Measurements from ENCODE around the gene ZNF614. TPM values are rescaled to one million over a fixed set of nuclear protein-coding genes. Genes with fewer than 3 reads are reported as not detected.
"Not testable (repeated sequence)": the region's sequence is repeated elsewhere in the genome, so short reads cannot be mapped to it uniquely, and the experiment has no call there.

The ZNF614 gene
- 1 to 10 TPM; 2.5 to 5.1 (median 3.6) TPM for total RNA-seq

DNA sequence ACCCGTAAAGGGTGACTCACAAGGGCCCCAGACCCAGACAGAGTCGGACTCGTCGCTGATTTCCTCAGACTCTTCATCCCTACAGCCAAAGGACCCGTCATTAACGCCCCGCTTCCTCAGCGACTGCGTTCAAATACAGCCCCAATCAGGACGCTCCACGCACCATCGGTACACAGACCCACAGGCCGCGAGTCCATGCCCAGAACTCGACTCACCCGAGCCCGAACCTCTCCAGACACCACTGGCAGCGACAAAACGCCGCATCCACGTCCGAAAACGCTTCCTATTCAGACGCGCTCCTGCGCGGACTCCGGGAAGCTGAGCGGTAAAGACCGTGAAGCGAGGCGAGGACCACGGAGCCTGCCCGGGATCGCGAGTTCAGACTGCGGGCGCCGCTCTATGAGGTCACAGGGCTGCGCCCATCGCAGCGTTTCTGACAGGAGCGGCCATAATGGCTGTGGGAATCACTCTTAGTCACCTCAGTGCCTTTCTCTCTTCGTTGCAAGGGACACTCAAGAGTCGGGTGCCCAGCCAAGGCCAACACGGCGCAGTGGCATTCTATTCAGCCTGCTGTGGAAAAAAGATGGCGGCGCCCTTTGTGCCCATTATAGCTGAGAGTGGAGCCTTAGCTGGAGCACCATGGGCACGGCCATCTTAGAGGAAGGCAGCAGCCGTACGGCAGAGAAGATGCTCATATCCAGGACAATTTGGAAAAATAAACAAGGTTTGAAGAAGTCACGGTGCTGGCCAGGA lies at the start of gene ZNF614:
Gene ZNF614, minus strand, starts transcription at position 353 of the 753 bp plus-strand sequence. CDS start 2,634 bp downstream, outside the sequence.
- DNase-seq, result peak; percentile 84 to 94 (median 90)
- H3K4me1 ChIP-seq, result peaks cover 0 to 8% (median 2%) of the 10 kb centered on the region in 4 donors
- no peaks in the 10 kb centered on the region for H3K27me3 ChIP-seq
- H3K27ac ChIP-seq, result peak within 1 kb of the TSS; percentile 86 to 90 (median 87)
- TF ChIP-seq, protein P1, sequence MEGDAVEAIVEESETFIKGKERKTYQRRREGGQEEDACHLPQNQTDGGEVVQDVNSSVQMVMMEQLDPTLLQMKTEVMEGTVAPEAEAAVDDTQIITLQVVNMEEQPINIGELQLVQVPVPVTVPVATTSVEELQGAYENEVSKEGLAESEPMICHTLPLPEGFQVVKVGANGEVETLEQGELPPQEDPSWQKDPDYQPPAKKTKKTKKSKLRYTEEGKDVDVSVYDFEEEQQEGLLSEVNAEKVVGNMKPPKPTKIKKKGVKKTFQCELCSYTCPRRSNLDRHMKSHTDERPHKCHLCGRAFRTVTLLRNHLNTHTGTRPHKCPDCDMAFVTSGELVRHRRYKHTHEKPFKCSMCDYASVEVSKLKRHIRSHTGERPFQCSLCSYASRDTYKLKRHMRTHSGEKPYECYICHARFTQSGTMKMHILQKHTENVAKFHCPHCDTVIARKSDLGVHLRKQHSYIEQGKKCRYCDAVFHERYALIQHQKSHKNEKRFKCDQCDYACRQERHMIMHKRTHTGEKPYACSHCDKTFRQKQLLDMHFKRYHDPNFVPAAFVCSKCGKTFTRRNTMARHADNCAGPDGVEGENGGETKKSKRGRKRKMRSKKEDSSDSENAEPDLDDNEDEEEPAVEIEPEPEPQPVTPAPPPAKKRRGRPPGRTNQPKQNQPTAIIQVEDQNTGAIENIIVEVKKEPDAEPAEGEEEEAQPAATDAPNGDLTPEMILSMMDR (IDR thresholded peaks at IDR 0.05), result no peak
- TF ChIP-seq POLR2A (IDR thresholded peaks at IDR 0.05), result peak; percentile 41 to 48
- H3K9me3 ChIP-seq, result peaks cover 0 to 66% (median 7%) of the 10 kb centered on the region in 4 donors
- peaks cover 0 to 33% (median 4%) of the 10 kb centered on the region in 3 donors for H3K36me3 ChIP-seq
- peak within 1 kb of the TSS; percentile 69 to 91 (median 82) for H3K4me3 ChIP-seq

DNA sequence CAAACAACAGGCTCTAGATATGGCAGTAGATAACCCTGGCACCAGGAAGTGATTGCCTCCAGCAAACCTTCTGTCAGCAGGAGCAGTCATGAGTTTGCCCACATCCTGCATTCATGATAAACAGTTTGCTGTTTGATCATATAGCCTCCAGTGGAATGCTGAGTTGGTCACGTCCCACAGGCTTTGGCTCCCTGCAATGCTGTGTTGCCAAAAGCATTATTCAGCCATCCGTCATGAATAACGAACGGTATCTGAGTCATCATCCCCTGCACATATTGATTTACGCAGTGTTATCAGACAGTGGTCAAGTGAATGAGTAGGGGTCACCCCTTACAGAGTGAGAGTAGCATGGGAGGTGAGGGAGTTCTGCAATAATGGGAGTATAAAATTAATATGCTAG lies 42.3 kb upstream of the ZNF614 start:
- H3K9me3 ChIP-seq, result peaks cover 0 to 97% (median 38%) of the 10 kb centered on the region in 4 donors
- H3K27me3 ChIP-seq, result no peaks in the 10 kb centered on the region
- no peak for TF ChIP-seq POLR2A (IDR thresholded peaks at IDR 0.05)
- no peak for DNase-seq
- H3K4me1 ChIP-seq, result no peaks in the 10 kb centered on the region
- no peak overlapping the region for H3K4me3 ChIP-seq
- H3K27ac ChIP-seq, result no peak overlapping the region
- H3K36me3 ChIP-seq, result peaks cover 3 to 99% (median 23%) of the 10 kb centered on the region in 3 donors

DNA sequence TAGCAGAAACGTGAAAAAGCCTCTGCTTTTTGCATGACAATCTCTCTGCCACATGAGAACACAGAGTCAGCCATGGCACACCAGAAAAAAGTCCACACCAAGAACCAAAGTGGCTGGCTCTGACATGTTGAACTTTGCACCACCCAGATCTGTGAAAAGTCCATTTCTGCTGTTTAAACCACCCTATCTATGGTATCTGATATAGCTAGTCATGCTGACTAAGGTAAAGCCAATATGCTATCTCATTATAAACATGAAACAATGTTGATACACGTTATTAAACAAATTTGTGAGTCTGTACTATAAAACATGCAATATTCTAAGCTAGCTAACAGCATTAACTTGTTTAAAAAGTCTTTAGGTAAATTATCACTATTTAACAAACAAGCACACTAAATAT lies 41.5 kb upstream of the ZNF614 start:
- Histone ChIP-seq H3K4me1 (no peaks in the 10 kb centered on the region), H3K4me3 (no peak overlapping the region), H3K9me3 (peaks cover 0 to 97% (median 41%) of the 10 kb centered on the region in 4 donors), H3K36me3 (peaks cover 3 to 98% (median 21%) of the 10 kb centered on the region in 3 donors), H3K27ac (no peak overlapping the region), H3K27me3 (no peaks in the 10 kb centered on the region)
- no peak for TF ChIP-seq POLR2A (IDR thresholded peaks at IDR 0.05)
- TF ChIP-seq, protein P1 (IDR thresholded peaks at IDR 0.05), result no peak
- no peak for DNase-seq

DNA sequence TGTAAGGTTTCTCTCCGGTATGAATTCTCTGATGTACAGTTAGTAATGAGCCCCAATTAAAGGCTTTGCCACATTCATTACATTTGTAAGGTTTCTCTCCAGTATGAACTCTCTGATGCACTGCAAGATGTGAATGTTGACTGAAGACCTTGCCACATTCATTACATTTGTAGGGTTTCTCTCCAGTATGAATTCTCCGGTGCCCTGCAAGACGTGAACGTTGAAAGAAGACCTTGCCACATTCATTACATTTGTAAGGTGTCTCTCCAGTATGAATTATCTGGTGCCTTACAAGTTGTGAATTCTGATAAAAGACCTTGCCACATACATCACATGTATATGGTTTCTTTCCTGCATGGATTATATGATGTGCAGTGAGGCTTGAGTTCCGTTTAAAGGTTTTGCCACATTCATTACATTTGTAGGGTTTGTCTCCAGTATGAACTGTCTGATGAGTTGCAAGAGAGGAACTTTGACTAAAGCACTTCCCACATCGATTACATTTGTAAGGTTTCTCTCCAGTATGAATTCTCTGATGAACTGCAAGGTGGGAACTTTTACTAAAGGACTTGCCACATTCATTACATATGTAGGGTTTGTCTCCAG lies 38.2 kb upstream of the ZNF614 start:
- DNase-seq, result no peak
- Histone ChIP-seq H3K4me3 (peak overlapping the region in 1 of 4 donors; percentile 11), H3K9me3 (peaks cover 0 to 95% (median 48%) of the 10 kb centered on the region in 4 donors), H3K4me1 (no peaks in the 10 kb centered on the region), H3K36me3 (peaks cover 0 to 69% (median 21%) of the 10 kb centered on the region in 3 donors), H3K27ac (no peak overlapping the region), H3K27me3 (no peaks in the 10 kb centered on the region)
- no peak for TF ChIP-seq POLR2A (IDR thresholded peaks at IDR 0.05)
- TF ChIP-seq, protein P1 (IDR thresholded peaks at IDR 0.05), result no peak

DNA sequence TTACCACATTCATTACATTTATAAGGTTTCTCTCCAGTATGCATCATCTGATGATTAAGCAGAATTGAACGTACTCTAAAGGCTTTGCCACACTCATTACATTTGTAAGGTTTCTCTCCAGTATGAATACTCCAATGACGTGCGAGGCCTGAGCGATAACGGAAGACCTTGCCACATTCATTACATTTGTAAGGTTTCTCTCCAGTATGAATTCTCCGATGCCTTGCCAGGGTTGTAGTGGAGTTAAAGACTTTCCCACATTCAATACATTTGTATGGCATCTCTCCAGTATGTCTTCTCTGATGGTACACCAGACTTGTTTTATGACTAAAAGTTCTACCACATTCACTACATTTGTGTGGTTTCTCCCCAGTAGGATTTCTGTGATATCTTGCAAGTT lies 37.2 kb upstream of the ZNF614 start:
- TF ChIP-seq, protein P1 (IDR thresholded peaks at IDR 0.05), result no peak
- no peak for TF ChIP-seq POLR2A (IDR thresholded peaks at IDR 0.05)
- H3K27ac ChIP-seq, result no peak overlapping the region
- H3K4me3 ChIP-seq, result no peak overlapping the region
- peaks cover 0 to 60% (median 16%) of the 10 kb centered on the region in 3 donors for H3K36me3 ChIP-seq
- peaks cover 0 to 95% (median 51%) of the 10 kb centered on the region in 4 donors for H3K9me3 ChIP-seq
- H3K27me3 ChIP-seq, result no peaks in the 10 kb centered on the region
- DNase-seq, result no peak
- H3K4me1 ChIP-seq, result no peaks in the 10 kb centered on the region

DNA sequence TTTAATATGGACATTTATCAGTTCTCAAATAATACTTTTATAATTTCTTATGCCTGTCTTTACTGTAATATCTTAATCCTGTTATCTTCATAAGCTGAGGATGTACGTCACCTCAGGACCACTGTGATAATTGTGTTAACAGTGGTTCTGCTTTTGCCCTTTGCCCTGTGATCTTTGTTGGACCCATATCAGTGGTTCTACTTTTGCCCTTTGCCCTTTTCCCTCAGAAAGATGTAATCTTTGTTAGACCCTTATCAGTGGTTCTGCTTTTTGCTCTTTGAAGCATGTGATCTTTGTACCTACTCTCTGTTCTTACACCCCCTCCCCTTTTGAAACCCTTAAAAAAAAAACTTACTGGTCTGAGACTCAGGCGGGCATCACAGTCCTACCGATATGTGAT lies 28.3 kb upstream of the ZNF614 start:
- not testable (repeated sequence) for H3K27me3 ChIP-seq, DNase-seq, H3K27ac ChIP-seq, H3K36me3 ChIP-seq, H3K4me1 ChIP-seq, H3K4me3 ChIP-seq
- peaks cover 0 to 72% (median 15%) of the 10 kb centered on the region in 4 donors for H3K9me3 ChIP-seq

DNA sequence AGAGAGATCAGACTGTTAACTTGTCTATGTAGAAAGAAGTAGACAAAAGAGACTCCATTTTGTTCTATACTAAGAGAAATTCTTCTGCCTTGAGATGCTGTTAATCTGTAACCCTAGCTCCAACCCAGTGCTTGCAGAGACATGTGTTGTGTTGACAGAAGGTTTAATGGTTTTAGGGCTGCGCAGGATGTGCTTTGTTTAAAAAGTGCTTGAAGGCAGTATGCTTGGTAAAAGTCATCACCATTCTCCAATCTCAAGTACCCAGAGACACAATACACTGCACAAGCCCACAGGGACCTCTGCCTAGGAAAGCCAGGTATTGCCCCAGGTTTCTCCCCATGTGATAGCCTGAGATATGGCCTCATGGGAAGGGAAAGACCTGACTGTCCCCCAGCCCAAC lies 23.6 kb upstream of the ZNF614 start:
- H3K9me3 ChIP-seq, result peaks cover 0 to 43% (median 3%) of the 10 kb centered on the region in 4 donors
- not testable (repeated sequence) for H3K4me1 ChIP-seq, H3K27ac ChIP-seq, H3K27me3 ChIP-seq, H3K4me3 ChIP-seq, DNase-seq, H3K36me3 ChIP-seq

Data from Peyer's patch (tissue), 4 donors.